NCI-H2107 treated with DMSO at 0.1 percent for 48 hours (cell line): ENCODE results near the gene TSSK3.
"Not testable (repeated sequence)": the region's sequence is repeated elsewhere in the genome, so short reads cannot be mapped to it uniquely, and the experiment has no call there.

ENCODE experiments used
- DNase-seq: peaks from one replicate; lab custom pipeline; 2025; ENCODE audit not compliant: unreplicated experiment; lab: John Stamatoyannopoulos, UW

TSSK3 gene

GRCh38 chr1:32338637-32339145, 23.6 kb upstream of the TSSK3 start:
- DNase-seq, result no peak

- DNase-seq, result no peak
Observed at GRCh38 chr1:32339363-32339978, 22.9 kb upstream of the TSSK3 start.

DNA sequence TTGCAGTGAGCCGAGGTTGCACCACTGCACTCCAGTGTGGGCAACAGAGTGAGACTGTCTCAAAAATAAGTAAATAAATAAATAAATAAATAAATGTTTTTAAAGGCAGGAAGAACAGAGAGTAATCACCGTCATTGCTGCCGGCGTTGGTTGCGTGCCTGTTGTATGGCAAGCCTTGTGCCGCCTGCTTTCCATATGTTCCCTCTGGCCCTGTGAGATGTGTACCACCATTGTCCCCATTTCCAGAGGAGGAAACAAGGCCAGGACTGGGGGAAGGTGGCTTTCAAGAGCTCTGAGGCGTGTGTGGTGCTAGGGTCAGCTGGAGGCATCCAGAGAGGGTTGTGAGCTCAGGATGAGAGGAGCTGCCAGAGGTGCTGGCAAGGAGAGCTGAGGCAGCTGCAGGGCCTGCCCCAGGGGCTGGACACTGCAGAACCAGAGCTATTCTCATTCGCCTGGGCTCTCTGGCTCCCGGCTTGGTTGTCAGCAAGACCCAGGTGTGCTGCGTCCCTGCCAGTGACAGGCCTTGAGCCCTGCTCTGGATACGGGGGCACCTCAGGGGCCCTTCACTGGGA, 21.1 kb upstream of the TSSK3 start:
- no peak for DNase-seq

GRCh38 chr1:32341971-32342370, 20.4 kb upstream of the TSSK3 start:
- no peak for DNase-seq

GRCh38 chr1:32342704-32343103, 19.6 kb upstream of the TSSK3 start:
- no peak for DNase-seq

DNA sequence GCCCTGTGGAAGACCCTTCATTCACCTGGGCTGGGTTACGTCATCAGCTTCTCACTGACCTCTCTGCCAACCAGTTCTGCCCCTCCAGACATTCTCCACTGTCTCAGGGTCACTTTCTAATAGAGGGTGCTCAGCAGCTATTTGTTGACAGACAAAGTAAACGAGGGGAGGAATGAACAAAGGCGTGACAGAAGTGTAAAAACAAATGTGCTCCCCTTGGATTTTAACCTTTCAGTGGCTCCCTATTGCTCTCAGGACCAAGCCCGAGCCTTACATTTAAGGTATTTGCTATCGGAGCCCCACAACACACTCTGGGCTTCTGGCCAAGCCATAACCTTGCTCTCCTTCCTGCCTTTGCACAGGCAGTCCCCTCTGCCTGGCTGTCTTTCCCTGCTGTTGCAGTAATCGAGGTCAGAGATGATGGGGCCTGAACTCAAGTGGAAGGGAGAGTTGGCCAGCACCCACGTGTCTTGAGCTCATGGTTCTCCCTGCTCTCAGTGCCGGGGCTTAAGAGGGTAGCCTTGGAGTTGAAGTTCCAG, 17.0 kb upstream of the TSSK3 start:
- DNase-seq, result peak; percentile 40

- no peak for DNase-seq
Observed at GRCh38 chr1:32346532-32347157, 15.7 kb upstream of the TSSK3 start.

- DNase-seq, result no peak
Observed at GRCh38 chr1:32349211-32349708, 13.1 kb upstream of the TSSK3 start.

DNA sequence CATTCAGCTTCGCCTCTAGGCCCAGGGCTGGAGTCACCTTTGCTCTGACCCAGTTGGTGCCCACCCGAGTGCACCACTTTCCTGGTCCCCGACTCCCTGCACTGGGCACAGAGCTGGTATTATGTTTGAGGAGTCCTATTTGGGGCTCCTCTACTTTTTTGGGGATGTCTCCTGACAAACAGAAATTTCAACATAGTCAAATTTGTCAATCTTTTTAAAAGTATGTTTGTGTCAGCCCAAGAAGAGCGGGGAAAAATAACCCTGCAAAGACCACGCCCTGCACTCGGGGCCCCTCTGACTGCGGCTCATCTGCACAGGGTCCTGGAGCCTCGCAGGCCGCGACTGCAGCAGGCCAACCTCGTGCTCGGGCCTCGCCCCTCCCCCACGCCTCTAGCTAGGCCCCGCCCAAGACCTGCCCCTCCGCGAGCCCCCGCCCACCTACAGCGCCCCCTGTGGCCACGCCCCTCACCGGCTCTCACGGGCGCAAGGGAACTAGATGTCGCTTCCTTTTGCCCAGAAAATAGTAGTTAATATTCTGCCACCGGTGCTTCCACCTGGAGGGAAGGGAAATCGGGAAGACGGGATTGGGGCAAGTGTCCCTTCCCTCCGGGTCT, 11.4 kb upstream of the TSSK3 start:
- peak; percentile 55 for DNase-seq

DNA sequence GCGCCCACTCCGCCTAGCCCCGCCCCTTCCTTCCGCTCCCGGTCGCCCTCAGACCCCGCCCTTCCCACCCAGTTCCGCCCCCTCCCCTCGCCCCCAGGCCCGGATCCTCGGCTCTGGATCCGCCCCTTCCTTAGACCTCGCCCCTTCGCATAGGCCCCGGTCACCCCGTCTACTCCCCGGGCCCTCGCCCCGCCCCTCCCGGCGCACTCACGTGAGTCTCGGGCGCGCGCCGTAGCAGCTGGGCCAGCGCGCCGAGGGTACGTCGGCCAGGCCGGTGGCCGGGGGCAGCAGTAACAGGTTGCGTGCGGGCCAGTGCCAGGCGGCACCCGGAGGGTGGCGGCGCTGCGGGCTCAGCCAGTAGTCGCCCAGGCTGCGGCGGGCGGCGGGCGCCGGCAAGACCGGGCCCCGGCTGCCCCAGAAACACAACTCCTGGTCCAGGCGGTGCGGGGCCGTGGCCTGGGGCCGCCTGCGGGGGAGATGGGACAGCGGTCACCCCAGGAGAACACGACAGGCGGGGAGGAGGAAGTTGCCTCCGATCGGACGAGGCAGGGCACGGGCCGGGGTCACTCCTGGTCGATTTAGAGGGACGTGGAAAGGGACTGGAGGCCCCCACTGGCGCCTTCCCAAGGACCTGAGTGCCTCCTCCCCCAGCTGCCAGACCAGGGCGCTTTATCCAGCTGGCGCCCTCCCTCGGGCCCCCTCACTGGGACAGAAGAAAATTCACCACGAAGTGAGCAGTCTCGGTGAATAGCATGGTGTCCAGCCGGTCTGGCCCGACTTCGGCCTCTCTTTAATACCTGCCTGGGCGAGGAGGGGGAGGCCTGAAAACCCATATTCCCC, 10.7 kb upstream of the TSSK3 start:
- peak; percentile 90 for DNase-seq

- no peak for DNase-seq
Observed at GRCh38 chr1:32352239-32352745, 10.0 kb upstream of the TSSK3 start.

GRCh38 chr1:32352831-32353383, 9.4 kb upstream of the TSSK3 start:
- no peak for DNase-seq

- no peak for DNase-seq
Observed at GRCh38 chr1:32353431-32353830, 8.9 kb upstream of the TSSK3 start.

- no peak for DNase-seq
Observed at GRCh38 chr1:32353886-32354570, 8.3 kb upstream of the TSSK3 start.

- DNase-seq, result not testable (repeated sequence)
Observed at GRCh38 chr1:32355778-32356177, 6.6 kb upstream of the TSSK3 start.

DNA sequence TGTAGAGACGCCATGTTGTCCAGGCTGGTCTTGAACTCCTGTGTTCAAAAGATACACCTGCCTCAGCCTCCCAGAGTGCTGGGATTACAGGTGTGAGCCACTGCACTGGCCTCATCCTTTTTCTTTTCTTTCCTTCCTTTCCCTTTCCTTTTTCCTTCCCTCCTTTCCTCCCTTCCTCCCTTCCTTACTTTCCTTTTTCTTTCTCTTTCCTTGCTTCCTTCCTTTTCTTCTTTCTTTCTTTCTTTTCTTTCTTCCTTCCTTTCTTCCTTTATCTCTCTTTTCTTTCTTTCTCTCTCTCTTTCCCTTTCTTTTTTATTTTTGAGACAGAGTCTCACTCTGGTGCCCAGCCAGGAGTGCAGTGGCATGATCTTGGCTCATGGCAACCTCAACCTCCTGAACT, 5.9 kb upstream of the TSSK3 start:
- no peak for DNase-seq

GRCh38 chr1:32357614-32358013, 4.7 kb upstream of the TSSK3 start:
- no peak for DNase-seq

DNA sequence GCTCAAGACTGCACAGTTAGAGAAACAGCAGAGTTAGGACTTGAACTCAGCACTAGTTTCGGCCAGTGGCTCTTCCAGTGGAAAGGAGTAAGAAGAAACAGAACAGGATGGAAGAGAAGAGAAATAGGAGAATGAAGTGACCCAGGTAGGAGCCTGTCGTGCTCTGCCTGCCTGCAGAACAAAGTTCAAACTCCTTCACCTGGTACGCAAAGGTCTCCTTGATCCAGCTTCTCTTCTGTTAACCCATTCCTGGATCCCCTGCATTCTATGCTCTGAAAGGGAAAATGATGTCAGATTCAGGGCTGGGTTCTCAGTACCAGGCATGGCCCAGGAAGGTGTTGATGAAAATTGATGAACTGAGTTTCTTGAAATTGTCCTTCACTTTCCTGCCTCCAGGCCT, 3.9 kb upstream of the TSSK3 start:
- no peak for DNase-seq

- DNase-seq, result no peak
Observed at GRCh38 chr1:32361308-32361673, 1.0 kb upstream of the TSSK3 start.
